ENCODE data around the gene TM9SF3.

TM9SF3 gene

DNA sequence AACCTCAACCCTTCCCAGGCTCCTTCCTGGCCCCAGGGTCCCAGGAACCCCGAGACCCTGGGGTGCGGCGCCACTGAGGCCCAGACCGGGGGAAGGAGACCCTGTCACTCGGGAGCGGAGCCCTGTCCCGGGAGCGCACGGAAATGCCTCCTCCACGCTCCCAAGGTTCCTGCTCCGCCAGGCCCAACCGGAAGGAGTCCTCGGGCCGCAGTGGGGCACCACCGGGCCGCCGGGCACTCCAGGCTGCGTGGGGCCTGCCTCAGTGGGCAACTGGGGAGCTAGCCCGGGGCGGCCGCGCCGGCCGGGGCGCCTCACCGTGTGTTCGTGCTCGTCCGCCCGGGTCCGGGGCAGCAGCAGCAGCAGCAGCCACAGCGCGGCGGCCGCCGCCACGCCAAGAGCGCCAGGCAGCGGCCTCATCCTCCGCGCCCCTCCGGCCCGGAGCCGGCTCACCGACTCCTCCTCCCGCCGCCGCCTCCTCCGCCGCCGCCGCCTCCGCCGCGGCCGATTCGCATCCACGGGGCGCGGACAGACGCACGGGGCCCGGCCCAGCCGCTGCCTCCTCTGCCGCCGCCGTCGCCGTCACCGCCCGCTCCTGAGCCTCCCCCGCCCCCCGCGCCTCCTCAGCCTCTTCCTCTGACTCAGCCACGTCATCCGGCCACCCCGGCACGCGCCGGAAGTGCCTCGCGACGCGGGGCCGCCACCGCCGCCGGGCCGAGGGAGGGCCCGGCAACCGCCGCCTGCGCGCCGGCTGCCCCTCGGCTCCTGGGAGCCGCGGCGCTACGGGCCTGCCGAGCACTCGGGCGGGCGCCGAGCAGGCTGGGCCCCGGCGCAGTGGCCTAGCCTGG lies at the start of gene TM9SF3:
TSS of gene TM9SF3 (minus strand) at position 594 of the 845 bp plus-strand sequence. CDS start at position 417, 177 bp downstream.
- DNase-seq (ENCODE audit: insufficient read length, low spot score): peak; percentile 85
- TF ChIP-seq POLR2A (IDR thresholded peaks at IDR 0.05; ENCODE audit: low read depth, low read length): peak; percentile 88
- FAIRE-seq: no peak

DNA sequence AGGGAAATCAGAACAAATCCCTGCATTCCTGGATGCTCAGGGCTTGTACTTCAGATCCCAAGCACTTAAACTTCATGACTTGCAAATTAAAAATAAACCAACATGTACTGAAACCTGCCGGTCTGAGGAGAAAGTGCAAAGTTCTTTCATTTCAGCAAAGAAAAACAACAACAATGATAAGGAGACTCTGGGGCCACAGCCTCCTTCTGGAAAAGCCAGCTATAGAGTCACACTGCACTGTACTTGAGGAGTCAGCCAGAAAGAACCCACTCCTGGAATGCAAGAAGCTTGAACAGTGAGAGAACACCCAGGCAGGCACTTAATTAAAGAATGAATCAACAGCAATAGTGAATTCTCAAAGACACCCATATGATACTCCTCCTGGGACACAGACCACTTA lies 49.7 kb upstream of the TM9SF3 start:
- DNase-seq (ENCODE audit: insufficient read length, low spot score) (no peak), FAIRE-seq (no peak)
- TF ChIP-seq POLR2A (IDR thresholded peaks at IDR 0.05; ENCODE audit: low read depth, low read length): no peak

DNA sequence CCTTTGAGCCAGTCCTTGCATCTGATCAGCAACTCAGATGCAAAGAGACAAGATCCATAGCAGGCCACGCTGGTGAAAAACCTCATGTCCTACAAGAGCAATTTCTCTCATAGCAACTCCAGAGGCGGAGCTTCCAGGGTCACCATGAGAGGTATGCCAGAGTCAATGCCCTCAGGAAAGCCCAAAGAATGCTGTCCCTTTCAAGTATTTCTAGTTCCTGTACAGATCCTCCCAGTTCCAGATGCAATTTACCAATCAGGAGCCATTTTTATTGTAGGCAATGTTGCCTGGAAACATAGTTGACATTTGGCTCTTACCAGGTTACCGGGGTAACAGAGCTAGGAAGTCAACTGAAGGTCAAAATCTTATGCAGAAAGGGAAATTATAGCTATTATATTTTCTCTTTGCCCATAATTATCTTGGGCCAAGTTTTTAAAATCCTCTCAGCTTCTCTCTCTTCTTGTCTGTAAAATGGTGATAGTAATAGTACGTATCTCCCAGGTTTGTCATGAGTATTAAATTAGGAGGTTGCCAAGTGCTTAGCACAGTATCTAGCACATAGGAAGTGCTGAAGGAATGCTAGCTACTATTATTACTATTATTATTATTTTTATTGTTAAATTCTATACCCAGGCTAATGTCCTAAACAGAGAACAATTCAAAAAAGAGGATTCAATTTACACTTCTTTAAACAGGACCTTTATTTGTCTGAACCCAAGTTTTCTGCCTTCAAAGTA lies 46.3 kb upstream of the TM9SF3 start:
- no peak for DNase-seq (ENCODE audit: insufficient read length, low spot score)
- FAIRE-seq: no peak
- no peak for TF ChIP-seq POLR2A (IDR thresholded peaks at IDR 0.05; ENCODE audit: low read depth, low read length)

DNA sequence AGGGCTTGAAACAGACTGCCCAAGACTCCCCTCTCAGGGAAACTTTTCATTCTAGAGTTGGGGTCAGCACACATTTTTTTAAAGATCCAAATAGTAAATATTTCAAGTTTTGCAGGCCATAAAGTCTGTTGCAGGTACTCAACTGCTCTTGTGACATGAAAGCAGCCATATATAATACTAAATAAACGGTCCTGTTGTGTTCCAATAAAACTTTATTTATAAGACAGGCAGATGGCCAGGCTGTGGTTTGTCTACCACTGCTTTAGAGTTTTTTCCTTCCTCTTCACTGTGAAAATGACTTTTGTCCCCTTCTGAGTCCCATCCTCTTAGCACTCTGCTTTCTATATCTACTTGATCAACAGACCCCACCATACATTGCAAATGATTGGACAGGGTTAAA lies 40.5 kb upstream of the TM9SF3 start:
- DNase-seq (ENCODE audit: insufficient read length, low spot score): no peak
- no peak for TF ChIP-seq POLR2A (IDR thresholded peaks at IDR 0.05; ENCODE audit: low read depth, low read length)
- FAIRE-seq: no peak

DNA sequence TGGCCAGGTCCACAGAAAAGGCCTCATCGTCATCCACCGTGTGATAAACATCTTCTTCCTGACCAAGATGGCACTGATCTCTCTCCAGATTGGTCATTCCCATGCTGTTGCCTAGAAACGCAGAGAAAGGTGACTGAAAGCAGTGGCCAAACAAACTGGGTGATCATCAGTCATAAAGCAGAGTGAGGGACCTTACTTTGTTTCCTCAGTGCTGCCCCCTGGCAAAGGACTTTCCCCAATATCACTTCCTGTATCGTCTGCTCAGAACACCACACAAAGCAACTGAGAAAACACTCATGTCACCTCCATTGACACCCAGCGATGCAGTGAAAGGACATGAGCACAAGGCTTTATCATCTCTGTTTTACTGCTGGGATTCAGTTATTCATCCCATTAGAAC lies 40.0 kb upstream of the TM9SF3 start:
- TF ChIP-seq POLR2A (IDR thresholded peaks at IDR 0.05; ENCODE audit: low read depth, low read length): no peak
- FAIRE-seq: no peak
- DNase-seq (ENCODE audit: insufficient read length, low spot score): no peak

DNA sequence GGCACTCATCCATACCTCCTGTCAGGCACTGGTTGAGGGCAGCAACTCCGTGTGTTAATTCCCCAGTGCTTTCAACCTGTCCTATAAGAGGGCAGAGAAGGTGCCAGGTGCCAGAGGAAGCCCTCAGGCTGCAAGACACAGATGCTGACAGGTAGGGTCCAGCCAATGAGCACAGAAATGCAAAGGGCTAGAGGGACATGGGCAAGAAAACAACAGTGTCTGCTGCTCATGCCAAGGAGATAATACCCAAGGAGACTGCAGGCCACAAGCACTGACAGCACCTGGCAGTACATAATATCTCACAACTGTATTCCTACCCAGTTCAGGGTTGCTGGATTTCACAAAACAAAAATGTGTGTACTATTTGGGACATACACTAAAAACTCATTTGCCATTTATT lies 38.4 kb upstream of the TM9SF3 start:
- DNase-seq (ENCODE audit: insufficient read length, low spot score) (no peak), FAIRE-seq (no peak)
- TF ChIP-seq POLR2A (IDR thresholded peaks at IDR 0.05; ENCODE audit: low read depth, low read length): no peak

DNA sequence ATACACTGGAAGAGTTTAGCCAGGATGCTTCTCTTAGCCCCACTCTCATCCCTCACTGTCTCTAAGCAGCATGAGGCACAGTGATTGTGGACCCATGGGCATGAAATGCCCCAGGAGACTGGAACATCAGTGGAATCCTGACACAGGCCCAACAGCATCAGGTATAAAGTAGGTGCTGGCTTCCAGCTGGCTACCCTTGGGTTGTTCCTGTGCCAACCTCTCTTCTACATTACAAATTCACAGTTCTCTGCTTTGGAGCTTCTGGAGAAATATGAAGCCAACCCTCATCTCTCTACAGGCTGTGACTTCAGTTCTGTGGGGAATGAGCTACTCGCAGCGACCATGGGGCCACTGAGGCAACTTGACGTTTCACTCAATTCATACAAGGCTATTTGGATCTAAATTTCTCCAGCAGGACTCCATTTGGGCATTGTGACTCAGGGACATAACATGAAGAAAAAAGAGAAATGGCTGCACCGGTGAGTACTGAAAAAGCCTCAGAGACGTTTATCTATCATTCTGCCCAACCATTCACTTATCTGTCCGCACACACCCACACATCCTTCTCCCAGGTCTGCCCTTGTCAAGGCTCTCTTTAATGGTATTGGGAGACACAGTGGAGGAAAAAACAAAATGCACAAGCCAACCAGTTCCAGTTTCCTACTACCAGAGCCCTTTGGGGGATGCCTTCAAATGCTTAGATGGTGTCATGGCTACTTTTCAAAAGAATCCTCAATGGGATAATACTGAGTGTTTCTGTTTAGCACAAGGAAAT lies 35.4 kb upstream of the TM9SF3 start:
- no peak for TF ChIP-seq POLR2A (IDR thresholded peaks at IDR 0.05; ENCODE audit: low read depth, low read length)
- no peak for FAIRE-seq

DNA sequence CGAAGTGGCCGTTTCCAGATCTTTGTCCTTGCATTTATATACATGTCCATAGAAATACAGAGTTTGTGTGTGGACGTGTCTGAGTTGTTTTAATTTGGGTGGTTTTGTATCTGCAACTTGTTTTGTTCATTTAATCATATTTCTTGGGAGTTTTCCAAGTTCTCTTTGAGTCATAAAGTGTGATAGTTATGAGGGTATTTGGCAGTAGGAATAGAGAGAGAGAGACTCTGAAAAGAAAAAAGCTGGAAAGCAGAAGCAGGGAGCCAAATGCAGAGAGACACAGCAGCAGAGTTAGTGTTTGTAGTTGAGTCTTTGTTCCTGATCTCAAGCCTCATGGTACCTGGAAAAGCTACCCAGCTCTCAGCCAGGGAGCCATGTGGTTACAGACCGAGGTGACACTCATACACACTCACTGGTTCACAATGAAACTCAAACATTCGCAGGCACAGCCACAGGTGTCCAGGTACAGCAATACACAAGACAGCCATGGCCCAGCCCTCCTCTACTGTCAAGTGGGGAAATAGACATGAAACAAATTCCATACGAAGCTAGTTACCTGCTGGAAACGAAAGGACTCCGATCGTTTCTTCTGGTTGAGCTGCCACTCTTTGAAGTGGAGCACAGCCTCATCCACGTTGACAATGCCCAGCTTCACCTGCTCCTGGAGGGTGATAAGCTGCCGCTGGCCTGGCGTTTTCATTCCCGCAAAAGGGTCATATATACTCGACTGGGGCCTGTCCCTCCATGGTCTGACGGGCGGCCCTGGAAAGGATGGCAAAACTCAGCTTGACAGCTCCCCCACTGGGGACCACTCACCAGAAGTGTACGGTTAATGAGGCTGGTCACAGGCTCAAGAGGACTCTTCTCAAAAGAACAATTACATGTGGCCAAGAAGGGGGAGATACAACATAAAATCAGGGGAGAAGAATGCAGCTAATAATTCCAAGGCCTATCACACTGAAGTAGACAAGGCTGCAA lies 33.3 kb upstream of the TM9SF3 start:
- no peak for DNase-seq (ENCODE audit: insufficient read length, low spot score)
- no peak for TF ChIP-seq POLR2A (IDR thresholded peaks at IDR 0.05; ENCODE audit: low read depth, low read length)
- FAIRE-seq: no peak

More for the DNA sequence above, 35.4 kb upstream of the TM9SF3 start:
- no peak for DNase-seq (ENCODE audit: insufficient read length, low spot score)

DNA sequence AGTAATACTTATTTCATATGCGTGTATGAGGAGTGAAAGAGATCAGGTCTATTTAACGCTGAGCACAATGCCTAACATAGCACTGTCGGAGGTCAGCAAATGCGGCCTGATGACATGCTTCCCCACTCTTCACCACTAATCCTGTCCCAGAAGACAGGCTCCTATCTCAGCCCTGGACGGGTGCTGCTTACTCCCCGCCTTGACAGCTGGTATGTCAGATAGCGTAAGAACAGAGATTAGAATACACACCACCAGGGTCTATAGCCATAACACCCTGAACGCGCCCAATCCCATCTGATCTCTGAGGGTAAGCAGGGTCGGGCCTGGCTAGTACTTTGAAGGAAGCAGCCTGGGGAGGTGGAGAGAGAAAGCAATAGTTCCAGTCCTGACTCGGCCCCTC lies 32.3 kb upstream of the TM9SF3 start:
- no peak for DNase-seq (ENCODE audit: insufficient read length, low spot score)
- no peak for FAIRE-seq
- TF ChIP-seq POLR2A (IDR thresholded peaks at IDR 0.05; ENCODE audit: low read depth, low read length): no peak

DNA sequence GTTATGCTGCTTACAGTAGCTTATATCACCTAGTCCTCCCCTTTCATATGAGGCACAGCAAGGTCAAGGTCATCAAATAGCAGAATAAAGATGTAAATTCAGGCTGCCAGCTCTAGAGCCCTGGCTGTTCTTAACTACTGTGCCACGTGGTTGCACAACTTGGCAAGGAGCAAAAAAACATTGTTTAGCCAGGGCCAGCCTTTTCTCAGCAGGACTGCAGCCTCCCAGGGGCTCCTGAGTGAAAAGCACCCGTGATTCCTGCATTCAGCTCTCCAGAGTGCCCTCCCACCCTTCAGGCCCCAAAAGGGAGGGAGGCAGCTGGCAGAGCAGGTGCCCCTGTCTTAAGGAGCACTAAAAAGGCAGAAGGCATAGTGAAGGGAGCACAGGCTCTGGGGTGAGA lies 31.8 kb upstream of the TM9SF3 start:
- DNase-seq (ENCODE audit: insufficient read length, low spot score) (no peak), FAIRE-seq (no peak)
- no peak for TF ChIP-seq POLR2A (IDR thresholded peaks at IDR 0.05; ENCODE audit: low read depth, low read length)

DNA sequence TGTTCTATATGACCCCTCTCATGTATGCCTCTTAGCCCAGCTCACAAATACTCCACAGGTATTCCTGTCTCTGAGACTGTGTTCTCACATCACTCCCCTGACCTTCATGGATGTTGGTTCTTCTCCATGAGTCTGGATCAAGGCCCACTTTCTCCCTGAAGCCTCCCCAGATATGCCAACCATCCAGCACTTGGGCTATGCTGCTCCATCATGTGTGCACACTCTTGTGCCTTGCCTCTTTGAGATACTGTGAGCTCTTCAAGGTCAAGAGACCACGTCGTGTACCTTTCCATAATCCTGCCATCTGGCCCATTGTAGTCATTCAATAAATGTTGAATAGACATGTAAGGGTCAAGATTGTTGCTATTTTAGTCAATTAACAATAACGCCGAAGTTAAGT lies 30.1 kb upstream of the TM9SF3 start:
- FAIRE-seq: no peak
- DNase-seq (ENCODE audit: insufficient read length, low spot score): no peak
- no peak for TF ChIP-seq POLR2A (IDR thresholded peaks at IDR 0.05; ENCODE audit: low read depth, low read length)

DNA sequence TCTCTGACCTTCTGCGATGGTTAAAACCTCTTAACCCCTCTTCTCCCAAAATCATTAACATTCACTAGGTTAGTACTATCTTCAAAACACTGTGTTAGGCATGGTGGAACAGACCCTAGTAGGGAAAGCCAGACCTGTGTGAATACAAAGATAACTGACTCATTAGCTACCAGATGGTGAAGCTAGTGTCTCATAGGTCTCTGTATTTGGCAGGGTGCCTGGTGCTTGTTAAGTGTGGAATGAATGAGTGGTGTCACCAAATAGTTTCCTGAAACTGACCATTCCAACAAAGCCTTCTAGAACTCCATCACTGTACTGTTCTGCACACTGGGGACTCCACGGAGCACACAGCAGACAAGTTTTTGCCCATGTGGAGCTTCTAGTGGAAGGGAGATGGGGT lies 27.7 kb upstream of the TM9SF3 start:
- peak; percentile 81 for FAIRE-seq
- peak; percentile 77 for DNase-seq (ENCODE audit: insufficient read length, low spot score)
- TF ChIP-seq POLR2A (IDR thresholded peaks at IDR 0.05; ENCODE audit: low read depth, low read length): no peak

DNA sequence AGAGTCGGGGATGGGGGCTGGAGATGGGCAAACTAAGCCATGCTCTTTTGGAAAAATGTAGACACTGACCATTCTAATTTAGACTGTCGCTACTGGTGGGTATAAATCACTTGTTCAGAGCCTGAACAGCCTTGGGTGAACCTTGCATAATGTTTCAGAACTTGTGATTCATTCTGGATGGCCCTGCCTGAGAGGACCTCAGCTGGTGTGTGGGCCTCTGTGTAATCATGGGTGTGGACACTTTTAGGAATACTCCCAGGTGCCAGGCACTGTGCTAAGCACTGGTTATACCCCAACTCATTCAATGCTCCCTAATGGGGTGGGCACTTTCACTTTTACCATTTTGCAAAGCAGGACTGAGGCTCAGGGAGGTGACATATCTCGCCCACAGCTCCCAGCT lies 26.8 kb upstream of the TM9SF3 start:
- FAIRE-seq (no peak), DNase-seq (ENCODE audit: insufficient read length, low spot score) (no peak)
- TF ChIP-seq POLR2A (IDR thresholded peaks at IDR 0.05; ENCODE audit: low read depth, low read length): no peak
